Smooth muscle cell (in vitro differentiated cells): ENCODE results near the gene SLC9A9. TPM values are rescaled to one million over a fixed set of nuclear protein-coding genes. Genes with fewer than 3 reads are reported as not detected.

Experiments
- DNase-seq: peaks from one replicate; lab custom pipeline; 2025; ENCODE audit not compliant: unreplicated experiment; lab: John Stamatoyannopoulos, UW
- H2AFZ ChIP-seq: fragments of 200-600 bp; sonication (generic); 2 replicates; pipeline ENCODE4 v1.6.0; 2016; ENCODE audit warnings: antibody characterized with exemption, low read depth, mild to moderate bottlenecking
- H3F3A ChIP-seq: fragments of 200-600 bp; sonication (generic); 2 replicates; pipeline ENCODE4 v1.6.0; 2017; ENCODE audit warnings: antibody characterized with exemption, low read depth
- H3K27ac ChIP-seq: fragments of 200-600 bp; sonication (generic); 2 replicates; pipeline ENCODE4 v1.5.1; 2016; ENCODE audit warnings: low read depth, mild to moderate bottlenecking
- H3K27me3 ChIP-seq: fragments of 200-600 bp; sonication (generic); 2 replicates; pipeline ENCODE4 v1.6.1; 2016; ENCODE audit warnings: low read depth, mild to moderate bottlenecking
- H3K36me3 ChIP-seq: fragments of 200-600 bp; sonication (generic); 2 replicates; pipeline ENCODE4 v1.5.1; 2016; ENCODE audit warnings: low read depth
- H3K4me1 ChIP-seq: fragments of 200-600 bp; sonication (generic); 2 replicates; pipeline ENCODE4 v1.5.1; 2016; ENCODE audit warnings: low read depth
- H3K4me2 ChIP-seq: fragments of 200-600 bp; sonication (generic); 2 replicates; pipeline ENCODE4 v1.6.0; 2016; ENCODE audit warnings: mild to moderate bottlenecking
- H3K4me3 ChIP-seq: fragments of 200-600 bp; sonication (generic); 2 replicates; pipeline ENCODE4 v1.5.1; 2016; ENCODE audit warnings: mild to moderate bottlenecking
- H3K79me2 ChIP-seq: fragments of 200-600 bp; sonication (generic); 2 replicates; pipeline ENCODE4 v1.6.0; 2016; ENCODE audit warnings: low read depth, mild to moderate bottlenecking
- H3K9ac ChIP-seq: fragments of 200-600 bp; sonication (generic); 2 replicates; pipeline ENCODE4 v1.6.0; 2016; ENCODE audit warnings: low read depth
- H3K9me3 ChIP-seq: fragments of 200-600 bp; sonication (generic); replicated peaks from 2 replicates; pipeline ENCODE4 v1.5.1; 2016; ENCODE audit warnings: low read depth
- H4K20me1 ChIP-seq: fragments of 200-600 bp; sonication (generic); 2 replicates; pipeline ENCODE4 v1.6.0; 2016; ENCODE audit warnings: low read depth
- CTCF ChIP-seq: fragments of 200-600 bp; sonication (generic); IDR thresholded peaks from 2 replicates; pipeline ENCODE4 v1.5.1; 2017; ENCODE audit warnings: borderline replicate concordance, mild to moderate bottlenecking, antibody characterized with exemption; ENCODE audit not compliant: insufficient read depth, poor library complexity, severe bottlenecking
- WGBS: methylation state at CpG from one replicate; pipeline ENCODE4 v1.1.7; 2016; ENCODE audit warnings: low lambda C conversion rate; 5-methylcytosine and 5-hydroxymethylcytosine counted together
- polyA plus RNA-seq: library from polyadenylated mRNA; unstranded; fragments of >200 nt; fragmentation: Nextera tagmentation; extraction: Ambion mirVana; gene quantifications from 2 replicates; pipeline ENCODE4 v1.2.1, GENCODE V29; 2016
- total RNA-seq: library from RNA; depleted of rRNA; stranded (reverse); fragments of >200 nt; gene quantifications from 2 replicates; pipeline ENCODE4 v1.2.3, GENCODE V29; 2014

SLC9A9 gene
- total and polyA plus RNA-seq, 2 experiments from 2014 or later: 4.0 to 8.9 TPM

GRCh38 chr3:143326983-143327778, 521.1 kb downstream of the SLC9A9 start:
- no peak for DNase-seq
- TF ChIP-seq CTCF: no peak
- H3K36me3 ChIP-seq: no peaks in the 10 kb centered on the region
- no peak overlapping the region for H3K4me2 ChIP-seq
- peaks cover 3% of the 10 kb centered on the region for H3F3A ChIP-seq
- no peaks in the 10 kb centered on the region for H3K79me2 ChIP-seq
- H2AFZ ChIP-seq: no peak overlapping the region
- H4K20me1 ChIP-seq: no peaks in the 10 kb centered on the region
- no peaks in the 10 kb centered on the region for H3K9me3 ChIP-seq
- no peak overlapping the region for H3K27ac ChIP-seq
- H3K4me3 ChIP-seq: no peak overlapping the region
- H3K9ac ChIP-seq: no peak overlapping the region
- H3K4me1 ChIP-seq: no peaks in the 10 kb centered on the region
- no peaks in the 10 kb centered on the region for H3K27me3 ChIP-seq
- WGBS: 59% methylated on average over 1 of the region's 1 CpG

GRCh38 chr3:143321058-143321769, 527.1 kb downstream of the SLC9A9 start:
- no peak overlapping the region for H3K27ac ChIP-seq
- no peaks in the 10 kb centered on the region for H4K20me1 ChIP-seq
- no peaks in the 10 kb centered on the region for H3K36me3 ChIP-seq
- H2AFZ ChIP-seq: no peak overlapping the region
- 86% methylated on average over 5 of the region's 5 CpGs for WGBS
- no peak overlapping the region for H3K4me2 ChIP-seq
- no peaks in the 10 kb centered on the region for H3F3A ChIP-seq
- TF ChIP-seq CTCF: no peak
- no peak overlapping the region for H3K4me3 ChIP-seq
- no peaks in the 10 kb centered on the region for H3K9me3 ChIP-seq
- H3K79me2 ChIP-seq: no peaks in the 10 kb centered on the region
- no peaks in the 10 kb centered on the region for H3K27me3 ChIP-seq
- DNase-seq: no peak
- H3K4me1 ChIP-seq: no peaks in the 10 kb centered on the region
- no peak overlapping the region for H3K9ac ChIP-seq

GRCh38 chr3:143315766-143316165, 532.5 kb downstream of the SLC9A9 start:
- TF ChIP-seq CTCF: no peak
- Histone ChIP-seq H3K27me3 (no peaks in the 10 kb centered on the region), H3K27ac (no peak overlapping the region), H3K9me3 (no peaks in the 10 kb centered on the region), H3K79me2 (no peaks in the 10 kb centered on the region), H4K20me1 (no peaks in the 10 kb centered on the region), H3K4me2 (no peak overlapping the region), H2AFZ (no peak overlapping the region), H3F3A (no peaks in the 10 kb centered on the region), H3K4me1 (no peaks in the 10 kb centered on the region), H3K4me3 (no peak overlapping the region), H3K36me3 (no peaks in the 10 kb centered on the region), H3K9ac (no peak overlapping the region)
- WGBS: 91% methylated on average over 5 of the region's 5 CpGs
- no peak for DNase-seq
